GM12872 (cell line): ENCODE results near the gene TSNAX.

Source experiments
- CTCF ChIP-seq: IDR thresholded peaks from 3 replicates; pipeline ENCODE4 v1.5.1; 2011; ENCODE audit warnings: low read depth, mild to moderate bottlenecking, low read length, moderate library complexity; ENCODE audit not compliant: insufficient read depth

Gene TSNAX

DNA sequence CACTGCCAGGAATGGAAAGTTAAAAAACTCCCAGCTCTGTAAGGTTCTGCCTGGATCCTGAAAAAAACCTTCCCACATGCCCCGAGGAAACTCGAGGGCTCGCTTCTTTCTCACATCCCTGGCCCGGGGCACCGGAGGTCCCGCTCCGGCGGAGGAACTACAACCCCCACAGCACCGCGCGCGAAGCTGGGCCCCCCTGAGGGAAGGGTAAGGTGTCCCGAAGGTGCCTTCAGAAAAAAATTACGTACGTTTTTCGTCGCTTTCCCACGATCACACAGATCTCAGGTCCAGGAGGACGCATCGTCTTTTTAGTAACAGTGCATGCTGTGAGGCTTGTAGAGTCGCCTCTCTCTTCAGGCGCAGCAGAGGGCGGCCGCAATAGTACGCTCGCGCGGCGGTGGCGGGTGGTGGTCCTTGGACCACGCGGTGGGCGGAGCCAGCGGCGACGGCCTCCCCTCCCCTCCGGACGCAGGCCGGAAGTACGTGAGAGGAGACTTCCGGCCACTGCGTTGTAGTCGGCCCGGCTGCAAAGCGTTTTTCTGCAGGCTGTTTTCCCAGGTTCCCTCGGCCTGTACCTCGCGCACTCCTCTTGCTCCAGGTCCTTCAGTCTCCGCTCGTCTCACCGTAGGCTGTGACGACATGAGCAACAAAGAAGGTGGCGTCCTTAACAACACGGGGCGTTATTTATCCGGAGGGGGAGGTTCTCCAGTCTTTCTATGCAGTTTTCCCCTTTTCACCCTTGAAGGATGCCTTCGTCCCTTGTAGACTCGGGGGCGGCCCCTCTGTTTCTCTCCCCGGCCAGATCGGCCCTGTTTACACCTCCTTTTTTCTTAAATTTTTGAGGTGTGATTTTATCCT lies at the start of gene TSNAX:
Gene TSNAX, plus strand, starts transcription at position 498 of the 858 bp plus-strand sequence. Its CDS starts 142 bp downstream, at position 640.
- TF ChIP-seq CTCF: no peak

- TF ChIP-seq CTCF: no peak
These were observed 49.7 kb upstream of the TSNAX start for GRCh38 chr1:231478811-231479210.

DNA sequence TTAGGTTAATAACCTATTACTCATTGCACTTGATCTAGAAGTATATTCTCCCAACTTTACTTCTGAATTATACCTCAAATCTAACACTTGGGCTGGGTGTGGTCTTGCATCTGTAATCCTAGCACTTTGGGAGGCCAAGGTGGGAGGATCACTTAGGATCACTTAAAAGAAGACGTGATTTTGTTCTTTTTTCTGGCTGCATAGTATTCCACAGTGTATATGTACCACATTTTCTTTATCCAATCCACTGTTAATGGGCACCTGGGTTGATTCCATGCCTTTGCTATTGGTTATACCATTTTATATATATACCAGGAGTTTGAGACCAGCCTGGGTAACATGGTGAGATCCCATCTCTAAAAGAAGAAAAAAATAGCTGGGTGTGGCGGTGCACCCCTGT lies 48.5 kb upstream of the TSNAX start:
- TF ChIP-seq CTCF: no peak

- no peak for TF ChIP-seq CTCF
These were observed 47.2 kb upstream of the TSNAX start for GRCh38 chr1:231481289-231481688.

GRCh38 chr1:231485029-231485784 lies 43.3 kb upstream of the TSNAX start:
- TF ChIP-seq CTCF: no peak

DNA sequence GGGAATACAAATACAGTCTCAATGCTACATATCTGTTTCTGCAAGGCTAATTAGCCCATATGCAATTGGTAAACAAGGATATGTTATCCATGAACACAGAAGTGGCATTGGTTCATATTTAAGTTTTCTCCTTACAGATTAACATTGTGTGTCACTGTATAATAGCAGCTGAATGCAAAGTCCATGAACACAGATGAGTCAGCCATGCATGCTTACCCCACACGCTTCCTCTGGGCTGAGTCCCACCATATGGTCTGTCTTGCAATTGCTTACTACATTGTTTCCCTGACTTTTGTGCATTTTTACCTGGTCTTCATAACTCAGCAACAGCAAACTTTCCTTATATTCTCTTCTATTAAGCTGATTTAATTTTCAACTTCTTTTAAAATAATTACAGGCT lies 41.5 kb upstream of the TSNAX start:
- TF ChIP-seq CTCF: no peak

DNA sequence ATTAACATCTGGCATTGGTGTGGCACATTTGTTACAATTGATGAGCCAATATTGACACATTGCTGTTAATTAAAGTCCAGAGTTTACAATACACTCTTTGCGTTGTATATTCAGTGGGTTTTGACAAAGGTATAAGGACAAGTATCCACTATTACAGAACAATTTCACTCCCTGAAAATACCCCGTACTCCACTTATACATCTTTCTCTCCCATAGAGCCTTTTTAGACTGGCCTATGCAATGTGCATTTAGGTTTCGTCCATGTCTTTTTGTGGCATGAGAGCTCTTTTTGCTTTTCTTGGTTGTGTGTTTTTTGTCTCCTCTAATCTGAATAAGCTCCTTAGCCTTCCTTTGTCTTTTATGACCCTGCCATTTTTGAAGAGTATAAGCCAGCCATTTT lies 40.6 kb upstream of the TSNAX start:
- no peak for TF ChIP-seq CTCF
